Lower lobe of right lung (tissue), 2 donors: ENCODE results near the gene IPO11. TPM values are rescaled to one million over a fixed set of nuclear protein-coding genes. Genes with fewer than 3 reads are reported as not detected.

ENCODE experiments used
- ATAC-seq, 2 donors: fragments of 200-7000 bp; cut with Tn5 transposase; one replicate each; pipeline ENCODE4 v1.9.1; 2020 to 2022; ENCODE audit warnings: mild to moderate bottlenecking in 2 of 2, moderate library complexity in 2 of 2
- DNase-seq: peaks from one replicate; pipeline ENCODE4 v3.0.0-alpha.2; 2020
- H3K27ac ChIP-seq: fragments of 200-600 bp; one replicate; pipeline ENCODE4 v1.8.0; 2022
- H3K27me3 ChIP-seq: fragments of 200-600 bp; one replicate; pipeline ENCODE4 v1.8.0; 2022; ENCODE audit warnings: low read depth
- H3K36me3 ChIP-seq: fragments of 200-600 bp; one replicate; pipeline ENCODE4 v1.8.0; 2022; ENCODE audit warnings: mild to moderate bottlenecking
- H3K4me1 ChIP-seq: fragments of 200-600 bp; one replicate; pipeline ENCODE4 v1.8.0; 2022
- H3K4me3 ChIP-seq: fragments of 200-600 bp; one replicate; pipeline ENCODE4 v1.8.0; 2022; ENCODE audit warnings: mild to moderate bottlenecking
- H3K9me3 ChIP-seq: fragments of 200-600 bp; one replicate; pipeline ENCODE4 v1.8.0; 2022
- CTCF ChIP-seq: fragments of 200-600 bp; IDR thresholded peaks from one replicate; pipeline ENCODE4 v1.8.0; 2022; ENCODE audit warnings: antibody characterized with exemption, mild to moderate bottlenecking
- intact Hi-C: fragments of 100-400 bp; cut with DNase I; formaldehyde crosslinking; loops from one replicate; pipeline ENCODE4 v1.11.0; 2022
- long read RNA-seq: library from polyadenylated mRNA; unstranded; transcript quantifications from one replicate; pipeline ENCODE4 v2.0.0, GENCODE V29; 2021
- total RNA-seq: library from RNA; stranded (reverse); fragmentation: NEBNext Ultra II Directional; extraction: Animal tissue kit (Norgen Biotek cat#: 25700); gene quantifications from one replicate; pipeline ENCODE4 v1.2.1, GENCODE V29; 2021
- donor health status: DM: no; HTN: yes; CAD: no; lungs with severe emphysema.

IPO11 gene
- 30.4 TPM for total RNA-seq
- long read RNA-seq, full-length matches to known transcripts: 7 of 13 reads
- long read RNA-seq, partial matches to known transcripts: 2 of 13 reads
- long read RNA-seq, other reads (novel, unspliced or antisense): 4 of 13 reads

GRCh38 chr5:62412549-62413329, at the start of gene IPO11:
Gene IPO11 (plus strand): TSS chr5:62412763. CDS start chr5:62437280, 24,517 bp downstream.
- Histone ChIP-seq H3K9me3 (no peaks in the 10 kb centered on the region), H3K4me1 (peaks cover 15% of the 10 kb centered on the region), H3K27me3 (no peaks in the 10 kb centered on the region), H3K36me3 (peaks cover 4% of the 10 kb centered on the region), H3K4me3 (peak within 1 kb of the TSS; percentile 77), H3K27ac (peak within 1 kb of the TSS; percentile 79)
- no peak for TF ChIP-seq CTCF
- peak; percentile 99 to 100 for ATAC-seq
- intact Hi-C loops: no loop called here
- peak; percentile 98 for DNase-seq

GRCh38 chr5:62369039-62369438, 43.5 kb upstream of the IPO11 start:
- Histone ChIP-seq H3K36me3 (peaks cover 48% of the 10 kb centered on the region), H3K27me3 (no peaks in the 10 kb centered on the region), H3K4me1 (no peaks in the 10 kb centered on the region), H3K9me3 (no peaks in the 10 kb centered on the region), H3K27ac (no peak overlapping the region), H3K4me3 (no peak overlapping the region)
- no peak for TF ChIP-seq CTCF
- intact Hi-C loops: no loop called here
- DNase-seq (no peak), ATAC-seq (no peak)

- peaks cover 48% of the 10 kb centered on the region for H3K36me3 ChIP-seq
These were observed 41.2 kb upstream of the IPO11 start for GRCh38 chr5:62371409-62371808.

GRCh38 chr5:62372600-62372999, 40.0 kb upstream of the IPO11 start:
- no peak for TF ChIP-seq CTCF
- ATAC-seq: no peak
- DNase-seq: no peak
- no peaks in the 10 kb centered on the region for H3K9me3 ChIP-seq
- H3K27ac ChIP-seq: no peak overlapping the region
- no peaks in the 10 kb centered on the region for H3K4me1 ChIP-seq
- no peak overlapping the region for H3K4me3 ChIP-seq
- H3K27me3 ChIP-seq: no peaks in the 10 kb centered on the region
- intact Hi-C loops: no loop called here
- peaks cover 48% of the 10 kb centered on the region for H3K36me3 ChIP-seq

More at GRCh38 chr5:62371409-62371808, 41.2 kb upstream of the IPO11 start:
- no peak for TF ChIP-seq CTCF
- H3K4me1 ChIP-seq: no peaks in the 10 kb centered on the region
- no peak overlapping the region for H3K4me3 ChIP-seq
- H3K27me3 ChIP-seq: no peaks in the 10 kb centered on the region
- no peak for ATAC-seq
- no peak for DNase-seq
- intact Hi-C loops: no loop called here
- H3K9me3 ChIP-seq: no peaks in the 10 kb centered on the region
- H3K27ac ChIP-seq: no peak overlapping the region

- no peak overlapping the region for H3K4me3 ChIP-seq
- H3K4me1 ChIP-seq: no peaks in the 10 kb centered on the region
- TF ChIP-seq CTCF: no peak
- intact Hi-C loops: no loop called here
- no peak overlapping the region for H3K27ac ChIP-seq
- no peaks in the 10 kb centered on the region for H3K9me3 ChIP-seq
- H3K27me3 ChIP-seq: no peaks in the 10 kb centered on the region
- DNase-seq (no peak), ATAC-seq (no peak)
- peaks cover 51% of the 10 kb centered on the region for H3K36me3 ChIP-seq
These were observed 39.2 kb upstream of the IPO11 start for GRCh38 chr5:62373382-62373781.
